ENCODE data around the gene LMAN2L.

Gene LMAN2L

DNA sequence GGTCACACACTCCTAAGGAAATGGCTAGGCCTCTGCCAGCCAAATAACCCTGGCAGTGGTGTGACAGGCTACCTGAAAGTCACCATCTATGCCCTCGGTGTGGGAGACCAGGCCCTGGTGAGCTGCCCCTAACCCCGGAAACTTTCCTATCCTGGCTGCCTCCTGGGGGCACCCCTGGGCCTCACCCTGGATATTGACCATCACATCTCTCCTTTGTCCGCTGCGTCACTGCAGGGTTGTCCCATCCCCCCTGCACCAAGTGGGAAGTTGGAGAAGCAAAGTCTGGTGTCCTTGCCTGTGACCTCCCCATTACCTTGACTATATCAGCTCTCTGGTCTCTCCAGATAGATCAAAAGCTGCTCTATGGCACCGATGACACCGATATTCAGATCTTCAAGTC lies 78.5 kb downstream of the LMAN2L start:
- H3K36me3 ChIP-seq (ENCODE audit: low read depth), result no peaks in the 10 kb centered on the region
- H3K4me3 ChIP-seq (ENCODE audit: severe bottlenecking), result no peak overlapping the region
- no peak overlapping the region for H3K27ac ChIP-seq (ENCODE audit: poor library complexity, severe bottlenecking)
- no peak for ATAC-seq (ENCODE audit: low read depth)
- TF ChIP-seq, protein P1, sequence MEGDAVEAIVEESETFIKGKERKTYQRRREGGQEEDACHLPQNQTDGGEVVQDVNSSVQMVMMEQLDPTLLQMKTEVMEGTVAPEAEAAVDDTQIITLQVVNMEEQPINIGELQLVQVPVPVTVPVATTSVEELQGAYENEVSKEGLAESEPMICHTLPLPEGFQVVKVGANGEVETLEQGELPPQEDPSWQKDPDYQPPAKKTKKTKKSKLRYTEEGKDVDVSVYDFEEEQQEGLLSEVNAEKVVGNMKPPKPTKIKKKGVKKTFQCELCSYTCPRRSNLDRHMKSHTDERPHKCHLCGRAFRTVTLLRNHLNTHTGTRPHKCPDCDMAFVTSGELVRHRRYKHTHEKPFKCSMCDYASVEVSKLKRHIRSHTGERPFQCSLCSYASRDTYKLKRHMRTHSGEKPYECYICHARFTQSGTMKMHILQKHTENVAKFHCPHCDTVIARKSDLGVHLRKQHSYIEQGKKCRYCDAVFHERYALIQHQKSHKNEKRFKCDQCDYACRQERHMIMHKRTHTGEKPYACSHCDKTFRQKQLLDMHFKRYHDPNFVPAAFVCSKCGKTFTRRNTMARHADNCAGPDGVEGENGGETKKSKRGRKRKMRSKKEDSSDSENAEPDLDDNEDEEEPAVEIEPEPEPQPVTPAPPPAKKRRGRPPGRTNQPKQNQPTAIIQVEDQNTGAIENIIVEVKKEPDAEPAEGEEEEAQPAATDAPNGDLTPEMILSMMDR (IDR thresholded peaks at IDR 0.05; ENCODE audit: poor library complexity, severe bottlenecking), result no peak
- peaks cover 11% of the 10 kb centered on the region for H3K4me1 ChIP-seq (ENCODE audit: insufficient read depth, poor library complexity, severe bottlenecking)
- DNase-seq (ENCODE audit: low spot score), result no peak
- no peaks in the 10 kb centered on the region for H3K27me3 ChIP-seq (ENCODE audit: insufficient read depth, poor library complexity, severe bottlenecking)
- no peaks in the 10 kb centered on the region for H3K9me3 ChIP-seq (ENCODE audit: severe bottlenecking)

DNA sequence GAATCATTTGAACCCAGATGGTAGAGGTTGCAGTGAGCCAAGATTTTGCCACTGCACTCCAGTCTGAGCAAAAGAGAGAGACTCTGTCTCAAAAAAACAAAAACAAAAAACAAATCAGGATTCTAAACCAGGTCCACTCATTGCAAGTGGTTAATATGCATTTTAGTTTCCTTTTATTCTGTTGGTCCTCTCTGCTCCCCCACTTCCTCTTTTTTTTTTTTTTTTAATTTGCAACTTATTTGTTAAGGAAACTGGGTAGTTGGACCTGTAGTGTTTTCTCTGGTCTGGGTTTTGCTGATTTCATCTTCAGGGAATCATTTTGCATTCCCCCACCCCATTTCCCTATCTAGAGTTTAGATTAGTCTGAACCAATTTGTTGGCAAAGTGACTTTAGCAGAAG lies 83.3 kb downstream of the LMAN2L start:
- H3K27me3 ChIP-seq (ENCODE audit: insufficient read depth, poor library complexity, severe bottlenecking), result no peaks in the 10 kb centered on the region
- H3K9me3 ChIP-seq (ENCODE audit: severe bottlenecking), result no peaks in the 10 kb centered on the region
- H3K4me3 ChIP-seq (ENCODE audit: severe bottlenecking), result no peak overlapping the region
- no peaks in the 10 kb centered on the region for H3K4me1 ChIP-seq (ENCODE audit: insufficient read depth, poor library complexity, severe bottlenecking)
- H3K36me3 ChIP-seq (ENCODE audit: low read depth), result no peaks in the 10 kb centered on the region
- H3K27ac ChIP-seq (ENCODE audit: poor library complexity, severe bottlenecking), result no peak overlapping the region
- no peak for DNase-seq (ENCODE audit: low spot score)
- TF ChIP-seq, protein P1 (IDR thresholded peaks at IDR 0.05; ENCODE audit: poor library complexity, severe bottlenecking), result no peak
- ATAC-seq (ENCODE audit: low read depth), result no peak

All from RWPE2 (cell line).